Stimulated activated CD8-positive, alpha-beta memory T cell treated with anti-CD3 and anti-CD28 coated beads, Interleukin-4, amount 100 ng/mL, for 24 hours (primary cell): ENCODE measurements around the gene ENOX1.

Source experiments
- DNase-seq: peaks from one replicate; pipeline ENCODE4 v3.0.0-alpha.2; 2020; ENCODE audit warnings: low read depth

Gene ENOX1

DNA sequence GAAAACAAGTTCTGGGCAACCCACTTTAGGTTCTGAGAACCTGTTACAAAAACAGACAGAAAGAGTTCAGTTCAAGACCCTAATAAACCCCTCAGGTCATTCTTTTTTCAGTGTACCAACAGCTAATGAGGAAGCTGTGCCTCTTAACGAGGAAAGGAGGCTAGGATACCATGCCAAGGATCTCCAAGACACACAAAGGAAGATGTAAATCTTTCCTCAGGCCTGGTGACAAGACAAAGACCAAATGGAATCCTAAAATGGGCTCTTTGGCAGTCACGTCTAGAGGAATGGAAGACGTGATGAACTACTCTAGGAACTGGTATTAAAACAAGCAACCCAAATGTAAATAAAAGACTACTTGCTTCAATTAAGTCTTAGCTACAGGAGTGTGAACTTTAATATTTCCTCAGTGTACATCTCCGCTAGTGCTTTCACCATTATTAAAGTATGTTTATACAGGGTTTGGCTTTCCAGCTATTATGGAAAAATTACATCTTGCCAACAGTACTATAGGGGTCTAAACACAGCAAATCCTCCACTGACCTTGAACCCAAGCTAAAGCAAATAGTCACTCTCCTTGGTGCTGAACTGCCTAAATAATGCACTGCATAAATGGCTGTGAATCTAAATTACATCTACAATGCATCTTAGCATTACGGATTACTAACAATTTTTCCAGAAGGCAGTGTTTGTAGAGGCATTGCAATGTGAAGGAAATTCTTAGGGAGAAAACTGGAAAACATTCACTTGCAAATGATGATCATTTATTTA, 42.3 kb downstream of the ENOX1 start:
- no peak for DNase-seq

DNA sequence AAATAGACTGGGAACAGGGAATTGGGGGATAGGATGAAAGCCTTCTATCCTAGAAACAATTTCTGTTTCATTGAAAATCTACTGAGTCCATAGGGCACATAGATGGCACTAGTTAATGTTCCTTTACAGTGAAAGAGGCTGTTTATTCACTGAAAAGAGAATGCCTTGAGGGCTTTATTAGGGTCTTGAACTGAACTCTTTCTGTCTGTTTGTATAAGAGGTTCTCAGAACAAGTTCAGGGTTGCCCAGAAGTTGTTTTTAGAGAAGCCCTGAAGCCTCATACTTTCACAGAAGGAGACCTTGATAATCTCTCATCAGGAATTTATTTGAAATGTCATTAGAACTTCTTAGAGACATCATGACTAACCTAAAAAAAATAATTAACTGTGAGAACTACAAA, 43.9 kb downstream of the ENOX1 start:
- DNase-seq: no peak

DNA sequence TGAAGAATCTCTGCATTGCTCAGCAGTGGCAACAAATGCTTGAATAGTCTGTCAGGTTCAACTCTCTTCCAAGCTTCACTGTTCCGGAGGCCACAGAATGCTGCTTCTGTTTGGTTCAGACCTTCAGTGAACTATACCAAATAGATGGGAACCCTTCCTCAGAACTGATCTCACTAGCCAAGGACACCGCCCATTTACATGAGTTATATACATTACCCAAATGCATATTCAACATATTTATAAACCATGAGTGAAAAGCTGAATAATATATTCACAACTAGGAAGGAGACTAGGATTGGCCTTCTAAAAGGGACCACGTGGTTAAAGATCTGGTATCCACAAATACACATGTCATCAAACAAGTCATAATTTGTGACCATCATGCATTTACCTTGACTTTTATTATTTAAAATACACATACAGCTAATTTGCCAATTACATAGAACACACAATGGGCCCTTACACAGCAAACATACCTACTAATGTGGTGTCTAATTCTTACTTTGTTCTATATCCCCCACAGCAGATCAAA, 49.3 kb downstream of the ENOX1 start:
- DNase-seq: no peak

DNA sequence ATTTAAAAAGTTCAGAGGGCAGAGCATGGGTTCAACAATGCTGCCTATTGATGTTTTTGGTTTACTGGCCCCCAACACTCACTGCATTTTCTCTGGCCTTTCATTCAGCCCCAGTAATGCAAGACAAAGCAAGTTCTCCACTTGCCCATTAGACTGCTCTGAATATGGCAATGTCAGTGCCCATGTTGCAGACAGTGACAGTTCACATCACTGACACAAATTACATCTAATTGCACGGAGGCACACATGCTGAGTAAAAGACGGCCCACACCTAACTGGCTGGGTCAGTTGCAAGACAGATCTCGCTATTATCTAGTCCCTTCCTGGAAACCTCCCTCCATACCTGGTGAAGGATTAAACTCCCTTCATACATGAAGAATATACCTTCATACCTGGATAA, 54.0 kb downstream of the ENOX1 start:
- DNase-seq: no peak

DNA sequence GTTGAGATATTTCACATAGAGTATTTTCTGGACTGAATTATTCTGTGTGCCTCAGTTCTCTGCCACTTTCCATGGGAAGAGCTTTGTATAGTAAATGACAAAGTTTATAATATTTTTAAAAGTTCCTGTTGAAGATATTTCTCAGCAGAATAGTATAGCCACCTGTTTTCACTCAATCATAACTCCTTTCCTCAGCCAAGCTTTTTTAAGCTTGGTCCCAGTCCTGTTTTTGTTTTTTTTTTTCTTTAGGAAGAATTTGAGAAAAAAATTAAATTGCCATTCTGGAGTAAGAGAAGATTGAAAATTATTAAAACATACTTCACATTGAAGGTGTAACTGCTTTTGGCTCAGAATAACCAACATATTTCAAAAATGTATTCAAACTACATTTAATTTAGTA, 55.5 kb downstream of the ENOX1 start:
- DNase-seq: no peak

DNA sequence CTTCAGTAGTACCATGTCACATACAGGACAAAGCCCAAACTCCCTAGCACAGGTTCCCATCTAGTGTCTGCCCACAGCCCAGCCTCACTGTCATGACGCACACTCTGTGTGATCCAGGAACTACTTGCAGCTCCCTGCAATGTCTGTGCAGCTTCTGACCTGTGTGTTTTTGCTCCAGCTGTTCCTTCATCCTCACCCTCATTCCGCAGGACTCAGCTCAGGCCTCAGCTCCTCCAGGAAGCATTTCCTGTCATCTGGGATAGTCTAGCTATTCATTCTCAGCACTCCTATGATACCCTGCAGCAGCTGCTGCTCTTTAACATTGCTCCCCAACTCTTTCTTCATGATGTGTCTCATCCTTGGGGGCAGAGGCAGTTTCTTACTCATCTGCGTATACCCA, 56.1 kb downstream of the ENOX1 start:
- no peak for DNase-seq

DNA sequence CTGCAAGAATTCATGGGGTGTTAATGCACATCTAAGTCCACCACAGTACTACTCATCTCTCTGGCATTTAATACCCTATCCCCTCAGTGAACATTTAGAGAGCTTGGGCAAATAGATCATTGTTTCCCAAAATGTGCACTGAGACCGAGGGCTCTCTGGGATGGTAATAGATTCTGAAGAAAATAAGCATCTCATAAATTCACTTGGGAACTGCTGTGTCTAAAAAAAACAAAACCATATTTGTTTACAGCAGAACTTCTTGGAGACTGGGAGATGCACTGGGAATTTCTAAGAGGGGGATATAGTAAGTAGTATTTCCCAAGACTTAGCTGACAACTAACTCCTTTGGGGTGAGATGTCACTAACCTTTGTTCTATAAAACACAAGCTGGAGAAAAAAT, 58.4 kb downstream of the ENOX1 start:
- no peak for DNase-seq

DNA sequence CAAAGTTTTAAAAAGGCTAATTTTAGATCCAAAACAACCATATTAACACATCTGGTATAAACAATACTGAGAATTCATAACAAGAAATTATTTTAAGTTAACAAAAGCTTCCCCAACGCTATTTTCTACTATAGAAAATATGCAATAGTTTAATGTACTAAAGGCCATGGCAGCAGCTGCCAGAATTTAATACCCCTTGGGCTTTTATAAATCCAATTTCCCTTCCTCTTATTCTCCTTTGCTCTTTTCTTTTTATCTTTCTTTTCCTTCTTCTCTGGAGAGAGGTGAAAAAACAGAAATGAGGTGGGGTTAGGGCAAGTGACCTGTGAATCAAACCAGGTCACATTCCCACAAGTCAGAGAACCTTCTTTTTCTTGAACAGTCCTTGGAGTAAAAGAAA, 58.9 kb downstream of the ENOX1 start:
- no peak for DNase-seq

DNA sequence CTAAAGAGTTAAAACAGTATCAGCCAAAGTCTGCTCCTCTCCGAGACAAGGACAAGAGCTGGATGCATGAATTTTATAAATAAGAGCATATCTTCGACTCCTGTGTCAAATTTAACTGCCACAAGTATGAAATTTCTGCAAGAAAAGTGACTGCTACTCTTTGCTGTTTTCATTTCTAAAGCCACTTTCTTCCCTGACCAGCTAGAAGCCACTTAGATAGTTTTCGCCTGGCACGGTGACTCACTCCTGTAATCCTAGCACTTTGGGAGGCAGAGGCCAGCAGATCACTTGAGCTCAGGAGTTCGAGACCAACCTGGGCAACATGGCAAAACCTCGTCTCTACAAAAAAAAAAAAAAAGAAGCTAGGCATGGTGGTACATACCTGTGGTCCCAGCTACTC, 61.3 kb downstream of the ENOX1 start:
- DNase-seq: no peak

DNA sequence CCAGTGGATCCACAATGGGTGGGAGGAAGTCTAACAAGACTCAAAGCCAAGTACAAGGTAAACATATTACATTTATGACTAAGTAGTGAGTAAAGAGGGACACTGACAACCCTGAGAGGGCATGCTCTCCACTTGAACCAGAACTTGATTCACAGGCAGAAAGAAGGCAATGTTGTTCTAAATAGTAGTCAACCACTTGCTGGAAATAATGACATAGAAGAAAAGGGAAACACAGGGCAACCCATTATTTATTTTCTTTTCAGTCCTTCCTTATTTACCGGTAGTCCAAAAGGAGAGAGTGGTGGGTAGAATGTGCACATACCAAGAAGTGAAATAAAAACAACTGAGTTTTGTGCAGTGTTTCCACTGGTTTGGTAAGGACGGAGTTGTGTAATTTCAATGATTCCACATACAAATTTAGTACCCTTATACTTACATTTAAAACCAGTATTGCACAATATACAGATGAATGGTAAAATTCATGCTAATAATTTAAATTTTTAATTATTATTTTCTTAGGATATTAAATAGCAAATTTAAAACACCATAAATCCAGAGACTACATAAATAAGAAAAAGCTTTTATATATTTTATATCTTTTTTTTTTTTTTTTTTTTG, 65.9 kb downstream of the ENOX1 start:
- DNase-seq: no peak

DNA sequence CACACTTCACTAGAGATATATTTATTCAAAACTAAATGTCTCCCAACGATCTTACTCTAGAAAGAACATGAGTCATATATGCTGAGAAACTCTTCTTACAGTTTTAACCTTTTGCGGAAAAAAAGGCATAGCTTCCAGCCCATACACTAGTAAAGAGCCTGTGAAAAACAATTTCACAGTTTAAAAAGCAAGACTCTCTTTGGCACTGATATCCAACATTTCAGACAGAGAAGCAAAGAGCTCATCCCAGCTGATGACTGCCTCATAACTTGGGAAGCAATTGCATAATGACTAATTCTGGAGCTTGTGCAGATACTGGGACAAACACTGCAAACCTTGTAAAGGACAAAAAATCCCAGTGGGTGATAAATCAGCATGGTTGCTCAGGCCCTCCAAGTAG, 88.0 kb downstream of the ENOX1 start:
- no peak for DNase-seq

DNA sequence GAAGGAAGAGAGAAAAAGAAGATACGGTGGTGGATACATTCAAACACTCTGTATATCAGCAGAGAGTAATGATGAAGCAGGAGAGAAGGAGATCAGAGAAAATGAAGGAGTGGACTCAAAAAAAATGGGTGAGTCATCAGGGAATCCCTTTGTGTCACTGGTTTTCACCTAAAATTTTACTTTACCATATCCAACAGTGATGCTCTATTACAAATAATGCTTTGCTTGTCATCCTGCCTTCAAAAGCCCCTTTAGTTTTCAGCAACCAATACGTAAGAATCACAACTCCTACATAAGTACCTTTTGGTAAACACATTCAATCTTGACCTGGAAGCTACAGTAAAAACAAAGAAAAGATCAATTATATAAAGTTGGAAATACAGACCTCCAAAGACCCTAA, 88.8 kb downstream of the ENOX1 start:
- no peak for DNase-seq

DNA sequence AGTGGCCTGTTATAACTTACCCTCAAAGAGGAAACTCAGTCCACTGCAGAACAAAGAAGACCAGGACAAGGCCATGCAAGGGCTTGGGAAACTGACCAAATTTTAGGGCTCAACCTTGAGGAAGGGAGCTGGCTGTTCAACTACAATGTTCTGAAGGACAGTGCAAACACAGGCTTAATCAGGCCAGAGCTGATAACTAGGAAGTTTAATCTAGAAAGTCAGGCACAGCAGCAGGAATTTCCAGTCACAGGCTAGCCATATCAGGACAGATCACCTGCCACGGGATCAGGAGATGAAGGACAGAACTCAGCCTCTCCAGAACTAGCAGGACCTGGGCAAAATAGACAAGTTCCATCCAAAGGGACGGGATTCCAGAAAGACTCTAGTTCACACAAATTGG, 89.4 kb downstream of the ENOX1 start:
- no peak for DNase-seq

DNA sequence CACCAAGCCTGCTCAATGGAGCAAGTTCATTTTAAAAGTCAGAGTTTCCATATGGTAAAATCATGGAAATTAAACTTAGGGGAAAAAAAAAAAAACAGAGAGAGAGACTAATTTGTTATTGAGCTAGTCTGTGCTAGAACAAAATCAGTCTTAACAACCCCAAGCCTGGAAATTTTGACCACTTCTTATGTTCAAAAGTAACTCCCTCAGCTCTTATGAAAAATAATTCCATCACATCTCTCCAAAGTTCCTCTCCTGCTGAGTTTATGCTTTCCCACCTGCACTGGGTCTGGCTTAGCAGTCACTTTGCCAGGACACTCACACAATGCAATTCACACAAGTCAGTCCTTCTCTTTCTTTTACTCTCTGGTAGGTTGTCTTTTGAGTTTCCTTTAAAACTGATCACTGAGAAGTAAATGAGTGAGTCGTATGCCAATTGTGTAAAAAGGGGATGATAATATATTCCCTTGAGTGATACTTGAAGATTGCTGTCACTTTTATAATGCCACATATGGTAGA, 92.6 kb downstream of the ENOX1 start:
- no peak for DNase-seq

DNA sequence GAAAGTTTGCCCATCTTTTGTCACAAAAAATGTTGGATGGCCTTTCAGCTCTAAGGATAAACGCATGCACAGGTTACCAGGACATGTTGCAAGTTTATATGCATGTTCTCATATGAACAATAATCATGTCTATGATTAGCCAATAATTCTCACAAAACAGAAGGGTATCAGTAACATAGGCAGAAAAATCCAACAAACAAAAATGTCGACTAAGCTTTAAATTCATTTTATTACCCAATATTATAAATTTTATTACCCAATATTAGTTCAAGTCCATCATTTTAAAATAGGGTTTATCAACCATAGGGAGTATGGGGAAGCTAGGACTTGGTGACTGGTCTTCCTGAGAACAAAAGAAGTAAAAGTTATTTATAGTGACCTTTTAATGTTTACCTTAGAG, 93.1 kb downstream of the ENOX1 start:
- DNase-seq: no peak

DNA sequence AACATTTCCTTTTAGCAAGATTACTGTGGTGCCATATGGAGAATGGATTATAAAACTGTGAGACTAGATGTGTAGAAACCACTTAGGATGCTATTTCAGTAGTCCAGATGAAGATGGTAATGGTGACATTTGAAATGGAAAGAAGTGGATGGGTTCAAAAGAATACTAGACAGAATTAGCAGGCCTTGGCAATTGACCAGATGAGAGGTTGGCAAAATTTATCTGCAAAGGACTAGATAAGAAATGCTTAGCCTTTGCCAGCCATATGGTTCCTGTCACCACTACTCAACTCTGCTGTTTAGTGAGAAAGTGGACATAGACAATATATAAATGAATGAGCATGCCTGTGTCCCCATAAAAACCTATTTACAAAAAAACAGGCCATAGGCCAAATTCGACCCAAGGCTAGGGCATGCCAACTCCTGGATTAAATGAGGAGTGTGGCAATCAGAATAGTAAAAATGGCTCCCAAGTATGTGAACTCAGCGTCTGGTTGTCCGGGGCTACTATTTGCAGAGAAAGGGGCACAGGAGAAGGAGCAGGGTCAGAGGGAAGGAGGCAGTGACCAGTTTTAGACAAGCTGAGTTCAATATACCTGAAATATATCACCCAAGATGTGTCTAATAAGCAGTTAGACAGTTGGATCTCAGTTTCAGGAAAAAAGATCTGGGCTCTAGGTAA, 98.4 kb downstream of the ENOX1 start:
- no peak for DNase-seq

DNA sequence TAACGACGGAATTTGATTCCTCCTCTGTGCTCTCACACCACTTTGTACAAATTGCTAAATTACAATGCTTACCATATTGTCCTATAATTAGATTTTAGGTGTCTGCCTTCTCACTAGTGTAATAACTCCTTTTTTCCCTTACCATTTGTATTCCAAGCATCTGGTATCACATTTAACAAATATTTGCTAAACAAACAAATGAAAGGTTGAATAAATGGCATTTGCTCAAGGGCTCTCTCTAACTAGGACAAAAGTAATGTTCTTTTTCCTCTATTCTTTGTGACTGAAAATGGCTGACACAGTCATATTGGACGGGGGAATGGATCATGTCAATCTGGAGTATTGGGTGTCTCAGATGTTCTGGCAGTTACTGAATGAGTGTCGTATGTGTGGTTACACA, 99.7 kb downstream of the ENOX1 start:
- DNase-seq: no peak

DNA sequence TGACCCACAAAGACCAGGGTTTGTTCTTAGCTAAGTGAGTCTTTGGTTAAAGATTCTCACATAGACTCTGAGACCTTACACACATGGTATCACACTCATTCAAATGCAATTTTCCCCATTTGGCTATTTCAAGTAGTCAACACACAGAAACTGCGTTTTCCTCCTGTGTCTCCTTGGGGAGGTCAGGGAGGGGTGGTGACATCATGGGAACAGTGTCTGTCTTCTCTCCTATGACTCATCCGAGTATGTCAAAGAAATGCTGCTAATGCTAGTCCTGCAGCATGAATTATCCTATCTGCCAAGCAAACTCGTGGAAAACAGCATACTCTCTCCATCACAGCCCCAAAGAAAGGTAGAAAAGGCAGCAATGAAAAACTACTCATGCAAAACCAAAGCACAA, 100.2 kb downstream of the ENOX1 start:
- DNase-seq: no peak

DNA sequence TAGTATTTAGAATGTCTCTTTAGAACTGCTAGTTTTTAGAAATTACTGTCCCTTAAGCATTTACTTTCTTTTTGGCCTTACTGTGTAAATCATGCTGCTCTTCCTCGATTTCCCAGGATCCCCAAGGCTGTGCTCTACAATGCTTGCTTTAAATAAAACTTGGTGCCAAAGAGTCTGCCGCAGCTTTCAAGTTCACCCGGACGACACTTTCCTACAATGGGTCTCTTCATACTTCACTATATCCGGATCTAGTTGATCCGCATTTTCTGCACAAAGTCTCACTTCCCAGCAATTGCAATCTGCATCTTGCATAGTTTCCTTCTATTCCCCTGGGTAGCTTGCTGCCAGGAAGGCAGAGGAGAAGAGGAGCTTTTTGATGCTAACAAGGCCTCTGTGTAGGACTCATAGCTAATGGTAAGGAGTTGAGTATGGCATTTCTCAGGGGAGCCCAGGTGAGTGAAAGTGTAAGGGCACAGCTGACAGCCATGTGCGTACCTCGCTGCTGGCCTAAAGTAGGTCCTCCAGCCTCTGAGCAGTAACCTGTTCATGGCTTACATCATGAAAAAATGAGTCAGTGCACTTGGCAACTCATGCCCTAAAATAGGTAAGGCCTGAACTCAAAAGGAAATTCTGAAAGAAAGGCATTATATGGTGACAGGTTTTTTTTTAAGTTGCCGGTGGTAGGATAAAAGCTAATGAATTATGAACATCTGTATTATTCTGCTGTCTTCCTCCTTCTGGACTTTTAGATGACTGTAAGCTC, 101.6 kb downstream of the ENOX1 start:
- no peak for DNase-seq

DNA sequence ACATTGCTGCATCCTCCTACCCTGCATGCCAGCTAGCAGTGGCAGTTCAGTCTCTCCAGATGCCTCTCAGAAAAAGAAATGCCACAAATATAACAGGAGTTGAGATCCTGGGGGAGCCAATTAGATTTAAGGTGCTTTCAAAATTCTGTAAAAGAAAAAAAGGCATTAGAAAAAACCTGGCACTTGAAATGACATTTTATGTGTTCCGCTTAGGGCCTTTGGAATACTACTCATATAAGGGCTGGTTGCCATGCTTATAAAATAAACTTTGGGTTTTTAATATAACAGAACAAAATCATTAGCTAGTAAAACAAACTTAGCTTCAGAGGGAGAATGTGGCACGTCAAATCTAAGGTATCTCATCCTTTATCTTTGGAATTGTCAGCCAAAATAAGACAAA, 104.1 kb downstream of the ENOX1 start:
- DNase-seq: no peak

DNA sequence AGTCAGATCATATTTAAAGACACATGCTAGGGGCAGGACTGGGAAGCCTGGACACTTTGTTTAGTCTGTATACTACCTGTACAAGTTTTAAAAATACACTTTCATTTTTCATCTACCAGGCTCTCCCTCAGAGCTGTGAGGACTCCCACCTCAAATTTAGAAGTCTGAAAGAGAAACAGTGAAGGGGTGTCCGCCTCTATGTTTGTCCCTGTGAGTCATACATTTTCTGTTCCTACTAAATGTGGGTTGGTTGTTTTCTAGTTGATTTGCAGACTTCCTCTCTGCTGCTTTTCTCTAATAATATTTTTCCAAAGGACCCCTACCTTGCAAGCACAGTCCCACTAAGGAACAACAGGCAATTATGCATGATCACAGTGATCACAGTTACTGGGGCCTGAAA, 110.5 kb downstream of the ENOX1 start:
- DNase-seq: no peak

DNA sequence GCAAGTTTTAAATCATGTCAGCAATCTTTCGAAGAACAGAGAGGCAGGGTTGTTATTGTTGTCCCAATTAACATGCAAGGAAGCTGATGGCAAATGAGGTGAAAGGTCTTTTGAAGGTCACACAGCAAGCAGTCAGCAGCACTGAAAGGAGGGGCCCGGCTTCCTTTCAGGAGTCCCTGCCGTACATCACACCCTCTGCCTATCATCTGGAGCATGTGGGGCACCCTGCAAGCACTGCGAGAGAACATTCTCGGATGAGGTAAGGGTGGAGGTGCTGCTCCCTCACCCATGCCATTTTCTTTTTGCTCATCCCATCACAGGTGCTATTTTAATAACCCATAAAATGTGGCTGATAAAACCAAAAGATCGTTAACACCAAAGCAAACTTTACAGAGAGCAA, 111.2 kb downstream of the ENOX1 start:
- DNase-seq: no peak
